AG09309 (cell line): ENCODE measurements around the gene MRI1.

Experiments used
- DNase-seq: peaks from one replicate; pipeline ENCODE4 v3.0.0-alpha.2; 2010; ENCODE audit warnings: low read depth
- H3K4me3 ChIP-seq: 2 replicates; pipeline ENCODE4 v1.5.1; 2011; ENCODE audit warnings: mild to moderate bottlenecking, low read depth, low read length, moderate library complexity; ENCODE audit not compliant: control insufficient read depth
- TF ChIP-seq, protein P1 (sequence below): IDR thresholded peaks from 2 replicates; pipeline ENCODE4 v1.5.1; 2011; ENCODE audit warnings: mild to moderate bottlenecking, low read depth, low read length, inconsistent platforms; ENCODE audit not compliant: insufficient read depth, control insufficient read depth; ENCODE audit errors: missing control alignments

Gene MRI1

DNA sequence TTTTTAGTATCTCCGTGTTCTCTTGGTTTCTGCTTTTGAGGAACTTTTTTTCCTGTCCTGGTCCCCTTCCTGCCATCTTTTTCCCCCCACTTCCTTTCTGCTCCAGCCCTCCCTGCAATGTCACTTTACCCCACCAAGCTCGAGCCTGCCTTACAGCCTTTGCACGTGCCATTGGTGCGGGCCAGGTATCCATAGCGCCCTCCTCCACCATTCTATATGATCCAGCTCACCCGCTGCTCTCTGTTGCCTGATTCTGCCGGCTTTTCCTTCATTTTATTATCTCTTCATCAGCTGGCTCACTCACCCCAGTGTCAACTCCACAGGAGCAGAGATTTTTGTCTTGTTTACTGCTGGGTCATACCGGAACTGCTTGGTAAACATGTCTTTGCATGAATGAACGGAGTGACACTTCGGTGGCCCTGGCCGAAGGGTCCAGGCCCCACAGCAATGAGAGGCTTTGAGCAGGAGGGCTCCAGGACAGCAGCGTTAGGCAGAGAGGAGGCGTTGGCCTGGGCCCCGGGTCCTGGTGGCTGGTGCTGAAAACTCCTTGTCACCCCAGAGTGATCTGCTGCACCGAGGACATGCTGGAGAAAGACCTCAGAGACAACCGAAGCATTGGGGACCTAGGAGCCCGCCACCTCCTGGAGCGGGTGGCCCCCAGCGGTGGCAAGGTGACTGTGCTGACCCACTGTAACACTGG lies 1.2 kb downstream of the MRI1 start:
- TF ChIP-seq, protein P1, sequence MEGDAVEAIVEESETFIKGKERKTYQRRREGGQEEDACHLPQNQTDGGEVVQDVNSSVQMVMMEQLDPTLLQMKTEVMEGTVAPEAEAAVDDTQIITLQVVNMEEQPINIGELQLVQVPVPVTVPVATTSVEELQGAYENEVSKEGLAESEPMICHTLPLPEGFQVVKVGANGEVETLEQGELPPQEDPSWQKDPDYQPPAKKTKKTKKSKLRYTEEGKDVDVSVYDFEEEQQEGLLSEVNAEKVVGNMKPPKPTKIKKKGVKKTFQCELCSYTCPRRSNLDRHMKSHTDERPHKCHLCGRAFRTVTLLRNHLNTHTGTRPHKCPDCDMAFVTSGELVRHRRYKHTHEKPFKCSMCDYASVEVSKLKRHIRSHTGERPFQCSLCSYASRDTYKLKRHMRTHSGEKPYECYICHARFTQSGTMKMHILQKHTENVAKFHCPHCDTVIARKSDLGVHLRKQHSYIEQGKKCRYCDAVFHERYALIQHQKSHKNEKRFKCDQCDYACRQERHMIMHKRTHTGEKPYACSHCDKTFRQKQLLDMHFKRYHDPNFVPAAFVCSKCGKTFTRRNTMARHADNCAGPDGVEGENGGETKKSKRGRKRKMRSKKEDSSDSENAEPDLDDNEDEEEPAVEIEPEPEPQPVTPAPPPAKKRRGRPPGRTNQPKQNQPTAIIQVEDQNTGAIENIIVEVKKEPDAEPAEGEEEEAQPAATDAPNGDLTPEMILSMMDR = no peak
- no peak for DNase-seq
- H3K4me3 ChIP-seq = peak overlapping the region; percentile 79

DNA sequence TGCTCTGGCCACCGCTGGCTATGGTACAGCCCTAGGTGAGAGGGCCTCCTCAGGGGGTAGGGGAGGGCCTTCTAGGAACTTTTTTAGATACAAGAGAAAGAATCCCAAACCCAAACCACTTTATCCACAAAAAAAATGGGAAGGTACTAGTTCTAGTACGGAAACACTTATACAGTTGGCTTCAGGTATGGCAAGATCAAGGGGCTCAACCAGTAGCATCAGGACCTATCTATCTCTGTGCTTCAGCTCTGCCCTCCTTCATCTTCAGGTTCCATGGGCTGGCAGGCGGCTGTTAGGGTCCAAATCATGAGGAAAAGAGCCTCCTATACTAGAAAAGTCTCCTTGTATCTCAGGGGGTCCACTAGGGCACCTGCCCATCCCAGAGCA lies 1.8 kb downstream of the MRI1 start:
- TF ChIP-seq, protein P1 = no peak
- DNase-seq = no peak
- H3K4me3 ChIP-seq = no peak overlapping the region

DNA sequence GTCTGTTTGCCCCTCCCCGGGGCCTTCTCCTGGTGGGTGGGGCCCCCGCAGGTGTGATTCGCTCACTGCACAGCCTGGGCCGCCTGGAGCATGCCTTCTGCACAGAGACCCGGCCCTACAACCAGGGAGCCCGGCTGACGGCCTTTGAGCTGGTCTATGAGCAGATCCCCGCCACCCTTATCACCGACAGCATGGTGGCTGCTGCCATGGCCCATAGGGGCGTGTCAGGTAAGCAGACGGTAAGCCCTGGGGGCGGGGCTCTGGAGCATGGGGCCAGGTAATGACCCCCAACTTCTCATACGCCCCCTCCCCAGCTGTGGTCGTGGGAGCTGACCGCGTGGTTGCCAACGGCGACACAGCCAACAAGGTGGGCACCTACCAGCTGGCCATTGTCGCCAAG lies 4.2 kb downstream of the MRI1 start:
- no peak for DNase-seq
- TF ChIP-seq, protein P1 = no peak
- no peak overlapping the region for H3K4me3 ChIP-seq

DNA sequence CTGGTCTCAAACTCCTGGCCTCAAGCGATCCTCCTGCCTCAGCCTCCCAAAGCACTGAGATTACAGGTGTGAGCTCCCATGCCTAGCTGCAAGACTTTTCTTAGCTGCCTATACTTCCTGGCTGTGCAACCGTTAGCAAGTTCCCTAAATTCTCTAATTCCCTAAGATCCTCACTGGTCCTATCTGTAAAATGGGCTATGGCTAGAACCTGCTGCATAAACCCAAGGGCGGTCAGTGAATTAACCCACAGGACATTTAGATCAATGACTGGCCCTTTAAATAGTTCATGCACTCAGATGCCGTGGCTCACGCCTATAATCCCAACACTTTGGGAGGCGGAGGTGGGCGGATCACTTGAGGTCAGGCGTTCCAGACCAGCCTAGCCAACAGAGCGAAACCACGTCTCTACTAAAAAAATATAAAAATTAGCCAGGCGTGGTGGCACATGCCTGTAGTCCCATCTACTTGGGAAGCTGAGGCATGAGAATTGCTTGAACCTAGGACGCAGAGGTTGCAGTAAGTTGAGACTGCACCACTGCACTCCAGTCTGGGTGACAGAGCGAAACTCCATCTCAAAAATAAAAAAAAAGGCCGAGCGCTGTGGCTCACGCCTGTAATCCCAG lies 5.8 kb downstream of the MRI1 start:
- H3K4me3 ChIP-seq = no peak overlapping the region
- TF ChIP-seq, protein P1 = no peak
- DNase-seq = no peak

DNA sequence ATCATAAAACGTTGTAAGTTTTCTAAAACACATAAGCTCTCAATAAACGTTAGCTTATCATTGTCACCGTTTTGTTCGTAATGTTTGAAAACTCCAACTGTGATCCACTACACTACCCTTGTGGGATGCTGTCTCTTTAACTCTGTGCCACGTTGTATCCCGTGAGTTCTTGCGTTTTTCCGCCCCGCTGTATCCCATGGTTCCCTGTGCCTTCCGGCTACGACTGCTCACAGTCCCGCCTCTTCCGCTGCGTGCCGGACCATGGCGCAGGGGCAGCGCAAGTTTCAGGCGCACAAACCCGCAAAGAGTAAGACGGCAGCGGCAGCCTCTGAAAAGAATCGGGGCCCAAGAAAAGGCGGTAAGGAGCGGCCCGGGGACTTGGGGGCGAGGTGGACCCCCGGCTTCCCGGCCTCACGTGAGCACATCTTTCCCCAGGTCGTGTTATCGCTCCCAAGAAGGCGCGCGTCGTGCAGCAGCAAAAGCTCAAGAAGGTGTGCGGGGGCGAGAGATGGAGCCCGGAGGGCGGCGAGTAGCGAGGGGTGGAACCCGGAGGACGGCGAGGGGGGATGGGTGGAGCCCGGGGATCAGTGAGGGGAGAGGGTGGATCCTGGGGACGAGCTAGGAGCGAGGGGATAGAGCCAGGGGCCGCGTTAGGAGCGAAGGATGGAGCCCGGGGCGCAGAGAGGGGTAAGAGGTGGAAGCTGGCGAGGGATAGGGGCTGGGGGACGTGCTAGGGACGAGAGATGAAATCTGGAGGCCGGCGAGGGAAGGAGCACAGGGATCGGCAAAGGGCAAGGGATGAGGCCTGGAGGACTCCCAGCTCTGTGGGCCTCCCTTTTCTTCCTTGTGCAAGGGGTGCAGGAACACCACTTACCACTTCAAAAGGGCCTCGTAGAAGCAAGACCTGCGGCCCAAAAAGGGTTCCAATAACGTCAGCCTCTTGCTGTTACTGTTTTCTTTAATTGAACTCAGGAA lies 10.2 kb downstream of the MRI1 start, which contains the start of gene C19orf53:
TSS of gene C19orf53 (plus strand) at position 240 of the 975 bp plus-strand sequence. CDS start at position 262, 22 bp downstream.
- peak; percentile 74 for DNase-seq
- TF ChIP-seq, protein P1 = no peak
- peak within 1 kb of the TSS; percentile 71 for H3K4me3 ChIP-seq

DNA sequence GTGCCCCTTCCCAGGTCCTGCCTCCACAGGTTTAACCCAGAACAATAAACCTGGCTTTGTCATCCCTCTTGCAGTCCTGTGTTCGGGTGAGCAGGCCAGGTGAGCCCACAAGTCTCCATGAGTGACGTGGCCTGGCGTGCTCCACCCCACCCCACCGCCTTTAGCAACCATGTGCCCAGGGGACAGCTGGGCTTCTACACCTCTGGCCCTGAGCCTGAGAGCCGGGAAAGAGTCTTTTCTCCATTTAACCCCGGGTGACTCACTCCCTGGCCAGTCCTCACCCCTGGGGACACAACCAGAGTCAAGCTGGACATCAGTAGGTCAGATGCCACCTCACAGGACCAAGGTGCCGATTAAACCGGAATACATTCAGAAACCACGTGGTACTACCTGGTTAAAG lies 14.1 kb downstream of the MRI1 start:
- TF ChIP-seq, protein P1 = no peak

More for the DNA sequence above, 14.1 kb downstream of the MRI1 start:
- DNase-seq = no peak
- no peak overlapping the region for H3K4me3 ChIP-seq
